OCI-LY1 (cell line): ENCODE measurements around the gene LAMC1.
A peak's percentile ranks its signal among the peaks of the same experiment; 100 is the strongest.

Source experiments
- H2AFZ ChIP-seq: fragments of 200-600 bp; sonication (generic), shearing (Covaris generic); 2 replicates; pipeline ENCODE4 v1.6.0; 2014; ENCODE audit warnings: antibody characterized with exemption, mild to moderate bottlenecking, low read length
- H3F3A ChIP-seq: fragments of 200-600 bp; sonication (generic), shearing (Covaris generic); 2 replicates; pipeline ENCODE4 v1.6.0; 2014; ENCODE audit warnings: mild to moderate bottlenecking, antibody characterized with exemption, low read length, moderate library complexity; ENCODE audit not compliant: insufficient read depth
- H3K27ac ChIP-seq: fragments of 200-600 bp; sonication (generic); 2 replicates; pipeline ENCODE4 v1.5.1; 2014; ENCODE audit warnings: low read length, mixed run types, mild to moderate bottlenecking, low read depth; ENCODE audit not compliant: poor library complexity, severe bottlenecking
- H3K27me3 ChIP-seq: fragments of 200-600 bp; sonication (generic); 2 replicates; pipeline ENCODE4 v1.6.0; 2014; ENCODE audit warnings: antibody characterized with exemption, mild to moderate bottlenecking, low read length, moderate library complexity; ENCODE audit not compliant: insufficient read depth
- H3K36me3 ChIP-seq: fragments of 200-600 bp; sonication (generic); 2 replicates; pipeline ENCODE4 v1.6.1; 2014; ENCODE audit warnings: mild to moderate bottlenecking, antibody characterized with exemption, low read length, moderate library complexity, mixed read lengths; ENCODE audit not compliant: insufficient read depth
- H3K4me1 ChIP-seq: fragments of 200-600 bp; sonication (generic); 2 replicates; pipeline ENCODE4 v1.5.1; 2014; ENCODE audit warnings: mild to moderate bottlenecking, low read length, moderate library complexity; ENCODE audit not compliant: insufficient read depth, severe bottlenecking
- H3K4me2 ChIP-seq: fragments of 200-600 bp; sonication (generic), shearing (Covaris generic); 2 replicates; pipeline ENCODE4 v1.6.1; 2014; ENCODE audit warnings: low read length
- H3K4me3 ChIP-seq: fragments of 200-600 bp; sonication (generic); 2 replicates; pipeline ENCODE4 v1.5.1; 2014; ENCODE audit warnings: low read length, low read depth, mild to moderate bottlenecking, mixed read lengths; ENCODE audit not compliant: poor library complexity, severe bottlenecking
- H3K79me2 ChIP-seq: fragments of 200-600 bp; shearing (Covaris generic); 2 replicates; pipeline ENCODE4 v1.6.1; 2016; ENCODE audit warnings: mixed run types, low read length, mixed read lengths; ENCODE audit not compliant: insufficient read depth
- H3K9ac ChIP-seq: fragments of 200-600 bp; sonication (generic), shearing (Covaris generic); 2 replicates; pipeline ENCODE4 v1.6.1; 2014; ENCODE audit warnings: mild to moderate bottlenecking, low read length, mixed read lengths
- H3K9me2 ChIP-seq: fragments of 200-600 bp; sonication (generic), shearing (Covaris generic); 2 replicates; pipeline ENCODE4 v1.6.1; 2014; ENCODE audit warnings: low read depth, mild to moderate bottlenecking, low read length, mixed read lengths
- H3K9me3 ChIP-seq: fragments of 200-600 bp; shearing (Covaris generic); 2 replicates; pipeline ENCODE4 v1.6.1; 2014; ENCODE audit warnings: low read length, mixed read lengths
- H4K20me1 ChIP-seq: fragments of 200-600 bp; sonication (generic), shearing (Covaris generic); 2 replicates; pipeline ENCODE4 v1.6.0; 2016; ENCODE audit warnings: mild to moderate bottlenecking, low read length; ENCODE audit not compliant: insufficient read depth
- CTCF ChIP-seq: fragments of 200-600 bp; sonication (generic), shearing (Covaris generic); IDR thresholded peaks from 2 replicates; pipeline ENCODE4 v1.5.1; 2017; ENCODE audit warnings: mild to moderate bottlenecking, antibody characterized with exemption, low read length, moderate library complexity, mixed read lengths
- EZH2 ChIP-seq: fragments of 200-600 bp; sonication (generic), shearing (Covaris generic); IDR thresholded peaks from 2 replicates; pipeline ENCODE4 v1.8.0; 2017; ENCODE audit warnings: borderline replicate concordance, mixed run types, mild to moderate bottlenecking, antibody characterized with exemption, low read length, moderate library complexity, mixed read lengths

The LAMC1 gene

GRCh38 chr1:183048087-183049085 is 25.2 kb downstream of the LAMC1 start:
- H4K20me1 ChIP-seq = no peaks in the 10 kb centered on the region
- H3K9me2 ChIP-seq = no peaks in the 10 kb centered on the region
- 0 out of 2 replicates have a peak, but pooled peaks cover 8% of the 10 kb centered on the region for H3K36me3 ChIP-seq
- peak overlapping the region; percentile 96 for H3K27ac ChIP-seq
- H3K27me3 ChIP-seq = no peaks in the 10 kb centered on the region
- no peaks in the 10 kb centered on the region for H3K9me3 ChIP-seq
- peaks cover 67% of the 10 kb centered on the region for H3K4me1 ChIP-seq
- H3K79me2 ChIP-seq = peaks cover 64% of the 10 kb centered on the region
- peak overlapping the region; percentile 14; the same call in 1 of the 2 replicates for H2AFZ ChIP-seq
- peak overlapping the region; percentile 64 for H3K9ac ChIP-seq
- peak overlapping the region; percentile 39 for H3K4me3 ChIP-seq
- H3K4me2 ChIP-seq = peak overlapping the region; percentile 67
- no peak for TF ChIP-seq EZH2
- TF ChIP-seq CTCF = no peak
- H3F3A ChIP-seq = 0 out of 2 replicates have a peak, but pooled peaks cover 8% of the 10 kb centered on the region

- no peak overlapping the region for H3K4me3 ChIP-seq
- H3K4me1 ChIP-seq = peaks cover 43% of the 10 kb centered on the region
- H3K9me2 ChIP-seq = no peaks in the 10 kb centered on the region
- 0 out of 2 replicates have a peak, but pooled peaks cover 8% of the 10 kb centered on the region for H3F3A ChIP-seq
- H3K9ac ChIP-seq = no peak overlapping the region
- H3K79me2 ChIP-seq = peaks cover 33% of the 10 kb centered on the region
- H3K27me3 ChIP-seq = no peaks in the 10 kb centered on the region
- H3K4me2 ChIP-seq = no peak overlapping the region
- peaks cover 12% of the 10 kb centered on the region; the same call in 1 of the 2 replicates for H3K36me3 ChIP-seq
- H2AFZ ChIP-seq = no peak overlapping the region
- peaks cover 8% of the 10 kb centered on the region; the same call in 1 of the 2 replicates for H3K9me3 ChIP-seq
- TF ChIP-seq EZH2 = no peak
- no peak for TF ChIP-seq CTCF
- H4K20me1 ChIP-seq = no peaks in the 10 kb centered on the region
- no peak overlapping the region for H3K27ac ChIP-seq
These were observed 28.3 kb downstream of the LAMC1 start for GRCh38 chr1:183051546-183051945.

- Histone ChIP-seq H3K9me2 (no peaks in the 10 kb centered on the region), H3K36me3 (peaks cover 12% of the 10 kb centered on the region; the same call in 1 of the 2 replicates), H3K9ac (no peak overlapping the region), H3K4me3 (no peak overlapping the region), H3F3A (0 out of 2 replicates have a peak, but pooled peaks cover 8% of the 10 kb centered on the region), H3K27ac (no peak overlapping the region), H3K79me2 (peaks cover 25% of the 10 kb centered on the region), H3K4me1 (peaks cover 43% of the 10 kb centered on the region), H4K20me1 (no peaks in the 10 kb centered on the region), H3K4me2 (no peak overlapping the region), H2AFZ (no peak overlapping the region), H3K9me3 (peaks cover 8% of the 10 kb centered on the region; the same call in 1 of the 2 replicates), H3K27me3 (no peaks in the 10 kb centered on the region)
- no peak for TF ChIP-seq EZH2
These were observed 29.6 kb downstream of the LAMC1 start for GRCh38 chr1:183052861-183053260.
